Ramos (cell line): Measurements from ENCODE around the gene TAS1R3.
"Not testable (repeated sequence)": the region's sequence is repeated elsewhere in the genome, so short reads cannot be mapped to it uniquely, and the experiment has no call there.

ENCODE experiments used
- in situ Hi-C: fragments of 300-500 bp; cut with MboI; formaldehyde crosslinking; loops from one replicate; pipeline ENCODE4 v1.14.3; 2022; ENCODE audit warnings: low sequenced_read_pairs; ENCODE audit not compliant: unreplicated experiment

The TAS1R3 gene

GRCh38 chr1:1307923-1308755 is 22.9 kb upstream of the TAS1R3 start, which contains the start of the genes ACAP3 and PUSL1:
TSS of gene ACAP3 (minus strand) at chr1:1307930. CDS start at chr1:1307815, 115 bp downstream.
TSS of gene PUSL1 (plus strand) at chr1:1308597. CDS start at chr1:1308644, 47 bp downstream.
- in situ Hi-C loops = no loop called here

DNA sequence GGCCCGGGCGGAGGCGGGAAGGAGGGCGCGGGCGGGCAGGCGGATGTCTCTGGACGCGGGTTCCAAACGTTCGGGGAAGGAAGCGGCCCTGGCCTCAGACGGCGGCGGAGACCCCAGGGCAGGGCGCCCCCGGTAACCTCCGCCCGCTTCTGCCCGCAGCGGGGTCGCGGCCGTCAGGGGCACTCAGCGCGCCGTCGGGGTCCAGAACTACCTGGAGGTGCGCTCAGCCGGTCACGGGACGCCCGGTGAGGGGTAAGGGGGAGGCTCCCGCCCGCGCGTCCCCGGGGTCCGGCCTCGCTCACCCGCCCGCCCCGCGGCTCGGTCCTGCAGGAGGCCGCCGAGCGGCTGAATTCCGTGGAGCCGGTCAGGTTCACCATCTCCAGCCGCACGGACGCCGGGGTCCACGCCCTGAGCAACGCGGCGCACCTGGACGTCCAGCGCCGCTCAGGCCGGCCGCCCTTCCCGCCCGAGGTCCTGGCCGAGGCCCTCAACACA is 22.3 kb upstream of the TAS1R3 start:
- in situ Hi-C loops = no loop called here

DNA sequence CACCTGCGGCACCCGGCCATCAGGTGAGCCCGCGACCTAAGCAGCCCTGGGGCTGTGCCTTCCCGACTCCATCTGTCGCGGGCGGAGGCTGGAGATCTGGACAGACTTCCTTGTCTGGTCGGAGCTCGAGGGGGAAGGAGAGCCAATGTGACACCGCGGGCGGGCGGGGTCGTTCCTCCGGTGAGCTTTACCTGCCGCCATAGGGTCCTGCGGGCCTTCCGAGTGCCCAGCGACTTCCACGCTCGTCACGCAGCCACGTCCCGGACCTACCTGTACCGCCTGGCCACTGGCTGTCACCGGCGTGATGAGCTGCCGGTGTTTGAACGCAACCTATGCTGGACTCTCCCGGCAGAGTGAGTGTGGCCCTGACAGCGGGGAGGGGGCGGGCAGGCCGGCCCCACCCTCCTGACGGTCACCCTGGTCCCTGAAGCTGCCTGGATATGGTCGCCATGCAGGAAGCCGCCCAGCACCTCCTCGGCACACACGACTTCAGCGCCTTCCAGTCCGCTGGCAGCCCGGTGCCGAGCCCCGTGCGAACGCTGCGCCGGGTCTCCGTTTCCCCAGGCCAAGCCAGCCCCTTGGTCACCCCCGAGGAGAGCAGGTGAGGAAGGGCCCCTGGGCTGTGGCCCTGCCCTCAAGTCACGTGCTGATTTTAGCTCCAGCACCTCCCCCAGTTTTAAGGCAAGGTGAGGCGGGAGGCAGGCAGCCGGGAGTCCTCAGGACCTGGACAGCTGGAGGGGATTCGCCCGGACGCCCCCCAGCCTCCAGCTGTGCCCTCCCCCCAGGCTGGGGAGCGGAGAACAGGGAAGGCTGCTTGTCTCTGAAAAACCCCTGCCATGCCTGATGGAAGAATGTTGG is 21.6 kb upstream of the TAS1R3 start:
- in situ Hi-C loops = no loop called here

- in situ Hi-C loops = no loop called here
Observed at GRCh38 chr1:1310109-1310385, 21.0 kb upstream of the TAS1R3 start.

DNA sequence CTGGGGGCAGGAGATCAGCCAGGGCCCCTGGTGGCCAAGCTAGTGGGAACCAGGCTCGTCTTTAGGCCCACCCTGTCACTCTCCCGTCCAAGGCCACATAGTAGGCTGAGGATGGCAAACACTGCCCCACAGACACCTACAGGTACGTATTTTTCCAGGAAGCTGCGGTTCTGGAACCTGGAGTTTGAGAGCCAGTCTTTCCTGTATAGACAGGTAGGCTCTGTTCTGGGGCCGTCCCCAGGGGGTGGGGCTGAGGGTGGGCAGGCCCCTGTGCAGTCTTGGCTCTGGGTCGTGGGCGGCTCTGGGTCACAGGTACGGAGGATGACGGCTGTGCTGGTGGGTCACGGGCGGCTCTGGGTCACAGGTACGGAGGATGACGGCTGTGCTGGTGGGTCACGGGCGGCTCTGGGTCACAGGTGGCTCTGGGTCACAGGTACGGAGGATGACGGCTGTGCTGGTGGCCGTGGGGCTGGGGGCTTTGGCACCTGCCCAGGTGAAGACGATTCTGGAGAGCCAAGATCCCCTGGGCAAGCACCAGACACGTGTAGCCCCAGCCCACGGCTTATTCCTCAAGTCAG is 20.5 kb upstream of the TAS1R3 start:
- in situ Hi-C loops = no loop called here

GRCh38 chr1:1311107-1312104 is 19.7 kb upstream of the TAS1R3 start:
- in situ Hi-C loops = no loop called here

DNA sequence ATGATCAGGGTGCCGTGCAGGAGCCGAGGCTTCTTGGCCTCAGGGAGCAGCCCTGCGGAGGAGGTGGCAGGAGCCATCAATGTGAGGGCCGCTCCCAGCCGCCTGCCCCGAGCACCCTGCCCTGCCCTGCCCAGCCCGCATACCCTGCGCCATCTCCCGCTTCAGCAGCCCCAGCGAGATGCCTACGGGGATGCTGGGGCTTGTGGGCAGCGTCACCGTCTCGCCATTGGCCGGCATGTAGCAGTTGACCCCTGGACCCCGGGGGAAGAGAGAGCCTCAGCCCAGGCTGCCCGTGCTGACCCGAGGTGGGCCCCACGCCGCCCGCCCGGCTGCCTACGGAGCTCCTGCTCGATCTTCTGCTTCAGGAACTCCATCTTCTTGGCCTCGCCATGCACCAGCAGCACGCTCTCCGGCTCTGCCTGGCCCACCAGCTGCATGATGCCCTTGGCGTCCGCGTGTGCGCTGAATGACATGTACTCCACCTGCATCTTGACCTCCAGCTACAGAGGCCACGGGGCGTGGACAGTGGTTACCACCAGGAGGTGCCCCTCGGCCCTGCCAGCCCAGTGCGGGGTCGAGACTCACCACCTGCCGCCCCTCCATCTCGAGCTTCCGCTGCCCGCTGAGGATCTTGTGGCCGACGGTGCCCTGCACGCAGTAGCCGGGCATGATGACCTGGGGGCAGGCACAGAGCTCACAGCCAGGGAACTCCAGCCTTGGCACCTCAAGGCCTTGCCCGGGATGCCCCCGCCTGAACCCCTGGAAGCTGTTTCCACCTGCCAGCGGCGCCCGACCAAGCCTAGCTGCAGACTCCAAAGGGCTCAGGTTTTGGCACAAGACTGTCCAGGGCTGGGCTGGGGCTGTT is 18.4 kb upstream of the TAS1R3 start:
- in situ Hi-C loops = no loop called here

- in situ Hi-C loops = no loop called here
Observed at GRCh38 chr1:1313500-1314236, 17.4 kb upstream of the TAS1R3 start.

DNA sequence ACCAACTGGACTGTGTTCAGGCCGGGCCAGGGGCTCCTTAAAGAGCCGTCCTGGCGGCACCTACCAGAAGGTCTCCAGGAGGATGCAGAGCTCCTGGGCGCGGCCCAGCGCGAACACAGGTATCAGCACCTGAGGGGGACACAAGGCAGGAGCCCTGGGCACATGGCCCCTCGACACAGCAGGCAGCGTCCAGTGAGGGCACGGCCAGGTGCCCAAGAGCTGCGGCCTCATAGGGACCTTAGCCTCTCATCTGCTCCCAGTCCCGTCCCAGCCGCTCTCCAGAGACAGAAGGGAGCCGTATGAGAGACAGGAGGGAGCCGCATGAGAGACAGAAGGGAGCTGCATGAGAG is 16.9 kb upstream of the TAS1R3 start:
- in situ Hi-C loops = no loop called here

- in situ Hi-C loops = no loop called here
Observed at GRCh38 chr1:1314678-1315335, 16.3 kb upstream of the TAS1R3 start.

GRCh38 chr1:1315435-1315954 is 15.6 kb upstream of the TAS1R3 start:
- in situ Hi-C loops = no loop called here

- in situ Hi-C loops = not testable (repeated sequence)
Observed at GRCh38 chr1:1316199-1316598, 14.9 kb upstream of the TAS1R3 start.

DNA sequence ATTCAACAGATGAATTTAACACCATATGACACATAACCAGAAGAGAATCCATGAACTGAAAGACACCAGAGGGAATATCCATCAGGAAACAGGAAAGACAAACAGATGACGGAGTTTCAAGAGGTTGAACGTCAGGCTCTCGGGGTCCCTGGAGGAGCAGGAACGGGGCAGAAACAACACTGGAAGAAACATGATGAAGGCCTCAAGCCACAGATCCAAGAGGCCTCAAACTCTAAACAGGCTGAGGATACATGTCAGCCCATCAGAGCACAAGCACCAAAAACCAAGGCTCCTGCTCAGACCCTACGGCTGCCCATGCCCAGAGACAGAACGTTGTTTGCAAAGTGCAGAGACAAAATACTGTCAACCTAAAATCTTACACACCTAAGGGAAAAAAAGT is 13.7 kb upstream of the TAS1R3 start:
- in situ Hi-C loops = no loop called here

DNA sequence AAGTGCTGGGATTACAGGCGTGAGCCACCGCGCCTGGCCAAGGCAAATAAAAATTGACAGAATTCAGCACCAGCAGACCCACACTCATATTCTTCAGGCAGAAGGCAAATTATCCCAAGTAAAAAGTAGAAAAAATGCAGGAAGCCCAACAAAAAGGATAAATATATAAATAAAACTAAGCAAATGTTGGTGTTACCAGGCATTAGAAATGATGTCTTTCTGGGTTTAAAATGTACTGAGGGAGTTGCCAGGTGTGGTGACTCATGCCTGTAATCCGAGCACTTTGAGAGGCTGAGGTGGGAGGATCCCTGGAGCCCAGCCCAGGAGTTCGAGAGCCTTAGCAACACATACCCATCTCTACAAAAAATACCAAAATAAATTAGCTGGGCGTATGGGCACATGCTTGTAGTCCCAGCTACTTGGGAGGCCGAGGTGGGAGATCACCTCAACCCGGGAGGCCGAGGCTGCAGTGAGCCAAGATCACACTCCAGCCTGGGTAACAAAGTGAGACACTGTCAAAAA is 12.9 kb upstream of the TAS1R3 start:
- in situ Hi-C loops = no loop called here

DNA sequence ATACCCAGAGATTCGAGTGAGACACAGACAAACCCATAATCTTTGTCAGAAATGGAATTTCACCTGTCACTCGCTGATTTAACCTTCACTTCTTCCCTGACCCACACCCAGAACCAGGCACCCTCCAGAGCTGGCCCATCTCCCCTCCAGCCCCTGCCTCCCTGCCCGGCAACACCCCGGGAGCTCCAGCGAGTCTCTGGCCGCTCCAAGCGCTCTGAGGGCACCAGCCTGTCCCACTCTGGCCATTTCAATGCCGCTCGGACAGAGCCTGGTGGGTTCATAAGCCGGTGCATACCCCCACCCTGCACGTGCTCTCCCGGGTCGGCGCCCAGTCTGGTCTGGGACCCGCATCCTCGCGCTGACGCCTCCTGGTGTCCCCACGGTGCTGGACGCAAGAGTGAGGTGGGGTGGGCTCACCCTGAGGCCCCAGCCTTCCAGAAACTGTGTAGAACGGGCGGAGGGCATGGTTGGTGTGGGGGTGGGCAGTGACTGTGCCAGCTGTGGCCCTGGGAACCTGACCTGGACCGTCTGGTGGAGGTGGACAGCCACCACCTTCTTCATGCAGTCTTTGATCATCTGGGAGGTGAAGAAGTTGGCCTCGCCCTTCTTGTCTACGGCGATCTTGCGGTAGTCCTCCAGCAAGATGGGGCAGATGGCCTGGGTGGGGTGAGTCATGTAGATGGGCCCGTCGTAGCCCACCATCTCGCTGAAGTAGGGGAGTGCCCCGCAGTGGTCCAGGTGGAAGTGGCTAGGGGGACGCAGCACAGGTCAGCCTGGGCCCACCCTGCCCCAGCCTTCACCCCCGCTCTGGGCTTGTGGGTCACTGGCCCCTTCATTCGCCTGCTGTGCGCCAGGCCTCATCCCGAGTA is 12.1 kb upstream of the TAS1R3 start:
- in situ Hi-C loops = no loop called here

DNA sequence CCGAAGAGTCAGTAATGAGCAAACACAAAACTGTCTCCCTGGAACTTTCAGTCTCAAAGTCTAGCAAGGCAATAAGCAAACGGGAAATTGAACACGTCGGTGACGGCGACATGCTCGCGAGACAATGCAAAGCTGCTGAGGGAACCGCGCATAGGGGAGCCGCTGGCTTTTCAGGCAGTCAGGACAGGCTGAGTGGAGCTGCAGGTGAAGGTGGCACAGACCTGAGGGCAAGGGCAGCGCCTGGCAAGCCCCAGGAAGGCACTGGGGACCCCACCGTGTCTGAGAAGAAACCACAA is 11.5 kb upstream of the TAS1R3 start:
- in situ Hi-C loops = no loop called here
